Activated T-helper 1 cell treated with anti-CD3 and anti-CD28 coated beads, Interleukin-12 subunit alpha, Interleukin-12 subunit beta, Interleukin-2, Interleukin-4 antibody, amounts not matched to agents 30 ng/mL and 10 ng/mL and 1 ng/mL, durations not matched to agents 14 hours and 24 hours and 36 hours (primary cell): ENCODE results near the gene SYNPO. TPM values are rescaled to one million over a fixed set of nuclear protein-coding genes. Genes with fewer than 3 reads are reported as not detected.

Experiments
- DNase-seq: peaks from one replicate; pipeline ENCODE4 v3.0.0; 2021; ENCODE audit warnings: low spot score
- H3K27ac Mint-ChIP-seq: one replicate; pipeline ENCODE4 v1.8.0; 2021; ENCODE audit warnings: mild to moderate bottlenecking, mixed read lengths
- H3K27me3 Mint-ChIP-seq: one replicate; pipeline ENCODE4 v1.8.0; 2022; ENCODE audit warnings: mild to moderate bottlenecking, moderate library complexity, mixed read lengths; ENCODE audit not compliant: insufficient read depth
- H3K36me3 Mint-ChIP-seq: one replicate; pipeline ENCODE4 v1.8.0; 2021; ENCODE audit warnings: low read depth, mixed read lengths
- H3K4me1 Mint-ChIP-seq: one replicate; pipeline ENCODE4 v1.8.0; 2021; ENCODE audit warnings: low read depth, mixed read lengths
- H3K4me3 Mint-ChIP-seq: one replicate; pipeline ENCODE4 v1.8.0; 2021; ENCODE audit warnings: mild to moderate bottlenecking, moderate library complexity, mixed read lengths
- H3K9me3 Mint-ChIP-seq: one replicate; pipeline ENCODE4 v1.8.0; 2021; ENCODE audit warnings: mixed read lengths
- intact Hi-C: fragments of 100-400 bp; cut with micrococcal nuclease; formaldehyde crosslinking; loops from one replicate; pipeline ENCODE4 v1.15.1; 2024
- total RNA-seq: library from RNA; stranded (reverse); gene quantifications from 2 replicates; pipeline ENCODE4 v1.2.3, GENCODE V29; 2022

The SYNPO gene
- total RNA-seq, 1 donor from 2014 or later: not detected

DNA sequence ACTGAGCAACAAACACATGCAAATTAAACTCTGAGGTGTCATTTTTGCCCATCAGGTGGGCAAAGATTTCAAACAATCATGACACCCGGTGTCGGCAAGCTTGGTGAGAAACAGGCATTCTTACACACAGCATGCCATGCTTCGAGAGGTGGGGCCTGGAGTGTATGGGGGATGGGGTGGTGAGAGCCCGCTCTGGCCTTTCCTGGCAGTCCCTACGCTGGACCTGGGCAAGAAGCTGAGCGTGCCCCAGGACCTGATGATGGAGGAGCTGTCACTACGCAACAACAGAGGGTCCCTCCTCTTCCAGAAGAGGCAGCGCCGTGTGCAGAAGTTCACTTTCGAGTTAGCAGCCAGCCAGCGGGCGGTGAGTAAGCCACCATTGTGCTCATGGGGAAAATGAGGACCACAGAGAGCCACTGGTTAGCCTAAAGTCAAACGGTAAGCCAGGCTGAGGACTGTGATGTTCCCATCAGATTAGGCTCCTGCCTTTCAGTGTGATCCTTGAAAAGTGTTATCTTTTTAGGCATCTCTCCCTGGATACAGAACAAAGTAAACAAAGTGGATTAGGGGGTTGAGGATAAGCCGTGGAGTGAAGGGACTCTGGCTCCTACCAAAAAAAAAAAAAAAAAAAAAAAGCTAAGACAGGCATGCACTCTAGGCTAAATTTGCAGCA, 30.0 kb downstream of the SYNPO start:
- peak overlapping the region; percentile 58 for H3K4me3 Mint-ChIP-seq
- no peaks in the 10 kb centered on the region for H3K9me3 Mint-ChIP-seq
- H3K36me3 Mint-ChIP-seq: no peaks in the 10 kb centered on the region
- intact Hi-C loops: no loop called here
- no peak for DNase-seq
- H3K27me3 Mint-ChIP-seq: peaks cover 18% of the 10 kb centered on the region
- no peaks in the 10 kb centered on the region for H3K4me1 Mint-ChIP-seq
- H3K27ac Mint-ChIP-seq: no peak overlapping the region

DNA sequence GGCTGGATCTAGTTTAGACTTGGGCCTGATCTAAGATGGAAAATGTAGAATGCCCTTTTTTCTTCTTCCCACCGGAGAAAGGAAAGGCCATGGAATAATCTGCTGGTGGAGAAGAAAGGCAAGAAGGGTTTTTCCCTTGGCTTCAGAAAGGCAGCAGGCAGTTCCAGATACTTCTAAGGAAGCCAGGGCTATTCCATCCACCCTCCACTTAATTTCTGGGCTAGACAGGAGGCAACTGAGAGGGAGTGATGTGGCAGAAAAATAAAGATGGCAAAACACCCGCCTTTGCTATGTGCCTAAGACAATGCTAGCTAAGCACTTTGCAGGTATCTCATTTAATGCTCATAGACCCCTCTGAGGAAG, 30.5 kb downstream of the SYNPO start:
- H3K36me3 Mint-ChIP-seq: no peaks in the 10 kb centered on the region
- no peak overlapping the region for H3K27ac Mint-ChIP-seq
- peaks cover 18% of the 10 kb centered on the region for H3K27me3 Mint-ChIP-seq

DNA sequence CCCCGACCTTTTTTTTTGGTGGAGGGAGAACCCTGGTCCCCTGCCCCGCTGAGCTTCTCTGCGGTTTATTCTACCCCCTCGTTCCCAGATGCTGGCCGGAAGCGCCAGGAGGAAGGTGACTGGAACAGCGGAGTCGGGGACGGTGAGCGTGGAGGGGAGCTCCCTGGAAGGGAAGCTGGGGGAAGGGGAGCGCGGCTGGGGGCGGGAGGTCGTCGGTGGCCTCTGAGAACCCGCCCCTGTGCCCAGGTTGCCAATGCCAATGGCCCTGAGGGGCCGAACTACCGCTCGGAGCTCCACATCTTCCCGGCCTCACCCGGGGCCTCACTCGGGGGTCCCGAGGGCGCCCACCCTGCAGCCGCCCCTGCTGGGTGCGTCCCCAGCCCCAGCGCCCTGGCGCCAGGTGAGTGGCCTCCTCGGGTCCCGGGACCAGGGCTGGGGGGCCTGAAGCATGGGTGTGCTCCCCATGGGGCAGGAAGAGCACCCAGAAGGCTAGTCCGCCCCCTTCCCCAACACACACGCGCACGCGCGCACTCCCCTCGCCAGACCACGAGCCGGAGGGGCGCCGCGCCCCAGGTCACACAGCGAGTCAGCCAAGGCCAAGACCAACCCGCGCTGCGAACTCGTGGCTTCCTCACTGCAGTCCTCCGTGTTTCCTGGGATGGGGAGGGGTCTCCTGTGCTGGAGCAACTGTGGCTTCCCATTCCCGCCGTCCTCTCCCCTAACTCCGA, 31.2 kb downstream of the SYNPO start:
- peaks cover 18% of the 10 kb centered on the region for H3K27me3 Mint-ChIP-seq
- DNase-seq: no peak
- no peaks in the 10 kb centered on the region for H3K9me3 Mint-ChIP-seq
- no peaks in the 10 kb centered on the region for H3K36me3 Mint-ChIP-seq
- peak overlapping the region; percentile 70 for H3K4me3 Mint-ChIP-seq
- no peak overlapping the region for H3K27ac Mint-ChIP-seq
- no peaks in the 10 kb centered on the region for H3K4me1 Mint-ChIP-seq
- intact Hi-C loops: no loop called here

More for the DNA sequence above, 30.5 kb downstream of the SYNPO start:
- no peaks in the 10 kb centered on the region for H3K4me1 Mint-ChIP-seq
- peak overlapping the region; percentile 58 for H3K4me3 Mint-ChIP-seq
- DNase-seq: no peak
- H3K9me3 Mint-ChIP-seq: no peaks in the 10 kb centered on the region
- intact Hi-C loops: no loop called here

DNA sequence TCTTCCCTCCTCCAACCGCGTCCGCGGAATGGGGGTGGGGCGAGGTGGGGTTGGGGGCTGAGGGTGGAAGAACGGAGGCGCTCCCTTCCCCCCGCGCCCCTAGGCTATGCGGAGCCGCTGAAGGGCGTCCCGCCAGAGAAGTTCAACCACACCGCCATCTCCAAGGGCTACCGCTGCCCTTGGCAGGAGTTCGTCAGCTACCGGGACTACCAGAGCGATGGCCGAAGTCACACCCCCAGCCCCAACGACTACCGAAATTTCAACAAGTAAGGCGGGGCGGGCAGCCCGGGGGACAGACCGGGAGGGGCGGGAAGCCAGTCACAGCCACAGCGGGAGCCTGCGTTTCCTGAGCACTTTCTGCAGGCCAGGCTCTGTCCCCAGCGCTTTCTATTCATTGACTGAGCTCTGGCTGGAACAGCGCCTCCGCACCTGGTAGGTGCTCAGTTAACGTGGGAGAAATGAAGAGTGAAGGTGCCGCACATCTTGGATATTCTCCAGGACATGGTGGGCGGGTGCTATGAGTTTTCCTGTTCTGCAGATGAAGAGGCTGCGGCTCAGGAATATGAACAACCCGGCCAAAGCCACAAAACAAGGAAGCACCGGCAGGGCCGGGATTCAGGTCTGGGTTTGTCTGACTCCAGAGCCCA, 31.9 kb downstream of the SYNPO start:
- H3K9me3 Mint-ChIP-seq: no peaks in the 10 kb centered on the region
- no peaks in the 10 kb centered on the region for H3K36me3 Mint-ChIP-seq
- intact Hi-C loops: no loop called here
- no peaks in the 10 kb centered on the region for H3K4me1 Mint-ChIP-seq
- peak overlapping the region; percentile 70 for H3K4me3 Mint-ChIP-seq
- DNase-seq: no peak
- no peak overlapping the region for H3K27ac Mint-ChIP-seq
- peaks cover 18% of the 10 kb centered on the region for H3K27me3 Mint-ChIP-seq

DNA sequence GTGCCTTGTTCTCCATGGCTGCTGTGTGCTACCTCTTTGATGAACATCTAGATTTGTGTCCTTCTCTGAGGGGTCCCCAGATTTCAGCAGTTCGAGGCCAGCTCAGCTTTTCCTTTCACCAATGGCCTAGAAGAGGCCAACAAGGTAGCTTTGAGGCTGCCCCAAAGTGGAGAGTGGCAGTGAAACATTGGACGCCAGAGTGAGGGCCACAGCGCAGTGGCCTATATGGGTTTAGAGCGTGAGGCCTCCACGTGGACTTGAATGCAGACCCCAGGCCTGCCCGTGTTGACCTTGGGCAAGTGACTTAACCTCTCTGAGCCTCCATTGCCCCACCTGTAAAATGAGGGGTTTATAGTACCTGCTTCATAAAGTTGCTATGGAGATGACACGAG, 32.4 kb downstream of the SYNPO start:
- Mint-ChIP-seq H3K27ac (no peak overlapping the region), H3K27me3 (peaks cover 18% of the 10 kb centered on the region), H3K36me3 (no peaks in the 10 kb centered on the region), H3K9me3 (no peaks in the 10 kb centered on the region), H3K4me1 (no peaks in the 10 kb centered on the region), H3K4me3 (peak overlapping the region; percentile 70)
- DNase-seq: no peak
- intact Hi-C loops: no loop called here

DNA sequence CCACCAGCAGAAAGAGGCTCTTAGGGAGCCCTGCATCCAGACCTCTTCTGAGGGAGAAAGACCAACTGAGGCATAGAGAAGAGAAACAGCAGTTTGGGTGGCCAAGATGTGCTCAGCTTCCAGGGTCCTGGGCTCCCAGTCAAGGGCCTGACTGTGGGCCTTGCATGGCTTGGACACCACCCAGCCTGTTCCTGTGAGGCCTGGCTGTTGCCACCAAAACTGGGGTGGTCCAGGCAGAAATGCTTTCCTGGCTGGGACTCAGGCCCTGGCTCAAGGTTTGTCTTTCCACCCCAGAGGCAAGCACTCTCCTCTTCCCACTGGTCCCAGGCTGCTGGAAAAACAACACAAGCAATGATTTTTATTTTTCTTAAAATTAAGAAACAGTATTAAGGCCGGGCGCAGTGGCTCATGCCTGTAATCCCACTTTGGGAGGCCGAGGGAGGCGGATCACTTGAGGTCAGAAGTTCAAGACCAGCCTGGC, 33.9 kb downstream of the SYNPO start:
- no peak for DNase-seq
- Mint-ChIP-seq H3K9me3 (no peaks in the 10 kb centered on the region), H3K27ac (no peak overlapping the region), H3K4me3 (no peak overlapping the region), H3K36me3 (no peaks in the 10 kb centered on the region), H3K27me3 (peaks cover 17% of the 10 kb centered on the region), H3K4me1 (no peaks in the 10 kb centered on the region)
- intact Hi-C loops: no loop called here

DNA sequence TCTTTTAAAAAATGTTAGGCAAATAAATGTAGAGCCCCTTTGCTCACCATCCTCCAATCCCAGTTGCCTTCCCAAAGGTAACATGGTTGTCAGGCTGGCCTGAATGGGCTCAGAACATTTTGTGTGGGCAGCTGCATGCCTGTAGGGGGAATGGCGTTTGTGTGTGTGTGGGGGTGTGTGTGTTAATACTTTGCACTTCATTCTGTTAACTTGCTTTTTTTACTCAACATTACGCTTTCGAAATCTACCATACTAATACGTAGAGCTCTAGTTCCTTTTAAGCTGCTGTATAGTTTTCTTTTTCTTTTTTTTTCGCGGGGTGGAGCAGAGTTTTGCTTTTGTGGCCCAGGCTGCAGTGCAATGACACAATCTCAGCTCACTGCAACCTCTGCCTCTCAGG, 34.6 kb downstream of the SYNPO start:
- H3K4me1 Mint-ChIP-seq: no peaks in the 10 kb centered on the region
- no peaks in the 10 kb centered on the region for H3K9me3 Mint-ChIP-seq

DNA sequence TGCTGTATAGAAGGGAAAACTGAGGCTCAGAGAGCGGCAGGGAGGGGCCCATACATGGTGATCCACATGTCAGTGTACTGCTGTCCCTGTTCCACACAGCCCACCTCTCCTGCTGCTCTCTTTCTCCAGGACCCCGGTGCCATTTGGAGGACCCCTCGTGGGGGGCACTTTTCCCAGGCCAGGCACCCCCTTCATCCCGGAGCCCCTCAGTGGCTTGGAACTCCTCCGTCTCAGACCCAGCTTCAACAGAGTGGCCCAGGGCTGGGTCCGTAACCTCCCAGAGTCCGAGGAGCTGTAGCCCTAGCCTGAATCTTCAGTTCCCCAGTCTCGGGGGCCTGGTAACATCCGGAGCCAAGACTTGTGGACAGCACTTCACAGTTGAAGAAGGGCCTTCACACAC, 36.1 kb downstream of the SYNPO start:
- Mint-ChIP-seq H3K36me3 (no peaks in the 10 kb centered on the region), H3K4me3 (no peak overlapping the region), H3K27ac (no peak overlapping the region), H3K27me3 (no peaks in the 10 kb centered on the region), H3K4me1 (no peaks in the 10 kb centered on the region), H3K9me3 (no peaks in the 10 kb centered on the region)
- intact Hi-C loops: no loop called here
- DNase-seq: no peak

More for the DNA sequence above, 34.6 kb downstream of the SYNPO start:
- DNase-seq: no peak
- intact Hi-C loops: no loop called here
- H3K36me3 Mint-ChIP-seq: no peaks in the 10 kb centered on the region
- no peak overlapping the region for H3K4me3 Mint-ChIP-seq
- H3K27ac Mint-ChIP-seq: no peak overlapping the region
- peaks cover 14% of the 10 kb centered on the region for H3K27me3 Mint-ChIP-seq

DNA sequence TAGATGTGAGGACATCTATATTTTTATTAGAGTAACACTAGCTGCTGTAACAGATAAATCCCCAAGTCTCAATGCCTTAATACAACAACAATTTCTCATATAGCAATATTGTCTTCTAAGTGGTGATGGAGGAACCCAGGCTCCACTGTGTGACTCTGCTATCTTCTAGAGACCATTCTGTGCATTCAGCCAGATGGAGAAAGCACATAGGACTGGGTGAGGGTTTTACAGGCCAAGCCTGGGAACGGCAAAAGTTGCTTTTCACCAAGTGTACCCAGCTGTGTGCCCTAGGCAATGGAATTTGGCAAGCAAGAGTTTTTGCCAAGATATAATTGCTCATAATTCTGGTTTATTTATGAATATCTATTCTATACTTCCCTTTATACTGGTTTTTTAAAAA, 48.7 kb downstream of the SYNPO start:
- DNase-seq: no peak
- H3K9me3 Mint-ChIP-seq: no peaks in the 10 kb centered on the region
- no peaks in the 10 kb centered on the region for H3K27me3 Mint-ChIP-seq
- no peaks in the 10 kb centered on the region for H3K4me1 Mint-ChIP-seq
- intact Hi-C loops: no loop called here
- no peak overlapping the region for H3K4me3 Mint-ChIP-seq
- H3K27ac Mint-ChIP-seq: no peak overlapping the region
- peaks cover 43% of the 10 kb centered on the region for H3K36me3 Mint-ChIP-seq

DNA sequence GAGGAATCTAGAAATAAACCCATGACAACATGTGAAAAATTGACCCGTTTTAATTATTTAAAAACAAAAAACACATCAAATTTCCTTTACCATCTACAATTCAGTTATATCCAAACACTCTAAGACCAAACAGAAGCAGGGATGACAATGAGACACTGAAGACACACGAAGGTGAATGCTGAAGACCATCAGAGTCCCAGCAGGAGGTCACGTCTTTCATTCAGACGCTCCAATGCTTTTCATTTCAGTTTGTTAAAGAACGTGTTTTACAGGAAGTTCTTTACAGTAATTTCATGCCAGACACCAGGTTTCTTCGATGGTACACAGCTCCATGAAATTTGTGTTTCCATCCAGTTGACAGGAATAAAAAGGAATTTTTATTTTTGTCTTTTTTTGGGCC, 50.3 kb downstream of the SYNPO start:
- DNase-seq: no peak
- H3K27me3 Mint-ChIP-seq: no peaks in the 10 kb centered on the region
- H3K9me3 Mint-ChIP-seq: no peaks in the 10 kb centered on the region
- no peaks in the 10 kb centered on the region for H3K4me1 Mint-ChIP-seq
- no peak overlapping the region for H3K27ac Mint-ChIP-seq
- peaks cover 51% of the 10 kb centered on the region for H3K36me3 Mint-ChIP-seq
- no peak overlapping the region for H3K4me3 Mint-ChIP-seq
- intact Hi-C loops: no loop called here

DNA sequence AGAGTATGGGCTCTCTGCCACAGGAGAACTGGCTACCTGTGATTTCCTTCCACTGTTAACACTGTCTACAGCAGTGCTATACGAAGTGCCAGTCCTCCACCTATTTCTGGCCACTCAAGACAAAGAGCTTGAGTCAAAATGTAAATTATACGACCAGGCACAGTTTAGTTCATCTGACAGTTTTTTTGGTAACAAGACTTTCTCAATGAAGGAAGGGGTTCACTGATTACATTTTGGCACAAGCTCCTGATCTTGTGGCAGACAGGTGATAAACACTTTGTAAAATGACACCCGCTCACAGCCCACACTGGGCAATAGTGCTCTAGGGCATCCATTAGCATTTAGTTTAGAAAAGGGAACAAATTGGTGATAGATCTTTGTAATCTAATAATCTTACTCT, 51.8 kb downstream of the SYNPO start:
- intact Hi-C loops: no loop called here
- no peaks in the 10 kb centered on the region for H3K4me1 Mint-ChIP-seq
- no peaks in the 10 kb centered on the region for H3K27me3 Mint-ChIP-seq
- DNase-seq: no peak
- no peak overlapping the region for H3K4me3 Mint-ChIP-seq
- H3K27ac Mint-ChIP-seq: no peak overlapping the region
- peaks cover 55% of the 10 kb centered on the region for H3K36me3 Mint-ChIP-seq
- H3K9me3 Mint-ChIP-seq: no peaks in the 10 kb centered on the region

DNA sequence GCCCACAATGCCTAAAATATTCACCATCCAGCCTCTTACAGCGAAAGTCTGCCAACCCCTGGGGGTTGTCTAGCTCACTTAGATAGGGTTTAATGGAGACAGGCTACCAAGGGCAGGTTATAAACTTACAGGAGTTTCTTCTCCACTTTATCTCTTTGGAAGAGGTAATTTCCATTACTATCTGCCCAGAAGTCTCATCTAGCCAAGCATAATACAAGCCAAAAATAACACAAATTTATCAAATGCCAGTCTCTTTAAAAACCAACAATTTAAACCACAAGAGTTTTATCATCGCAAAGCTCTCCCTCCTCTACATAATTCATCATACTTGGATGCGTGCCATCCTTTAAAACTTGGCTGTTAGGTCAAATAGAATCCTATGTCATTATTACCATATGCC, 54.2 kb downstream of the SYNPO start:
- Mint-ChIP-seq H3K4me1 (no peaks in the 10 kb centered on the region), H3K4me3 (no peak overlapping the region), H3K27me3 (no peaks in the 10 kb centered on the region), H3K27ac (no peak overlapping the region), H3K9me3 (no peaks in the 10 kb centered on the region), H3K36me3 (peaks cover 60% of the 10 kb centered on the region)
- no peak for DNase-seq
- intact Hi-C loops: no loop called here

DNA sequence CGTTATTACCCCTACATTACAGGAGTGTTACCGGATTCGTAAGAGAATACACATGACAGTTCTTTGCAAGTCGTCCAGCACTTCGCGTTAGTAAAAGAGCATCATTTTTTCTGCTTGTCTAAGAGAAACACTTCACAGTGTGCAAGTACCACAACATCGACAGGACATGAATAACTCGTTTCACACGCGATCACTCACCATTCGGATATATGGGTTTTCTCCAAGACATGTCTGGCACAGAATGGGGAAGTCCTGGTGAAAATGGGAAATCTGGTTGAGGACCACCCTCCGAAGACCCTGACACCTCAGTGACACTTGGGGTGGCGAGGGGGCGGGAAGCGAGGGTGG, 59.8 kb downstream of the SYNPO start:
- Mint-ChIP-seq H3K36me3 (peaks cover 30% of the 10 kb centered on the region), H3K9me3 (no peaks in the 10 kb centered on the region), H3K4me3 (no peak overlapping the region), H3K27ac (no peak overlapping the region), H3K27me3 (no peaks in the 10 kb centered on the region), H3K4me1 (peaks cover 5% of the 10 kb centered on the region)
- no peak for DNase-seq
- intact Hi-C loops: loop anchor here (1.0 to 5.0 kb wide), 12 partner anchors 43 to 739 kb away; partner anchors contain the start of genes CD74, GM2A, SLC26A2 and TCOF1
